Stimulated activated CD8-positive, alpha-beta memory T cell treated with anti-CD3 and anti-CD28 coated beads, Interleukin-4, amount 100 ng/mL, for 24 hours (primary cell): ENCODE measurements around the gene AUP1.

Experiments used
- DNase-seq: peaks from one replicate; pipeline ENCODE4 v3.0.0-alpha.2; 2020; ENCODE audit warnings: low read depth

The AUP1 gene

DNA sequence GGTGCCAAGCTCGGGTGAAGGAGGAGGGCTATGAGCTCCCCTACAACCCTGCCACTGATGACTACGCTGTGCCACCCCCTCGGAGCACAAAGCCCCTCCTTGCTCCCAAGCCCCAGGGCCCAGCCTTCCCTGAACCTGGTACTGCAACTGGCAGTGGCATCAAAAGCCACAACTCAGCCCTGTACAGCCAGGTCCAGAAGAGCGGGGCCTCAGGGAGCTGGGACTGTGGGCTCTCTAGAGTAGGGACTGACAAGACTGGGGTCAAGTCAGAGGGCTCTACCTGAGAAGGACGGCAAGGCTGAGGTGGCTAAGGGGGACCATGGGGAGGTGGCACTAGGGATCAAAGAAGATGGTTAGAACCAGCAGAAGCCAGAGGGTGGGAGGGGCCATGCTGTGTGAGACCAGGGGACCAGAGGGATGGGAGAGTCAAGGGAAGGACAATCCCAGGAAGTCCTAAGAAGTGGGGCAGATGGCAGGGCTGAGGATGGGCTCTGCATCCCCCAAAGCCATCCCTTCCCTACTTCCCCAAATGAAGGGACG is 27.4 kb upstream of the AUP1 start:
- DNase-seq = no peak

DNA sequence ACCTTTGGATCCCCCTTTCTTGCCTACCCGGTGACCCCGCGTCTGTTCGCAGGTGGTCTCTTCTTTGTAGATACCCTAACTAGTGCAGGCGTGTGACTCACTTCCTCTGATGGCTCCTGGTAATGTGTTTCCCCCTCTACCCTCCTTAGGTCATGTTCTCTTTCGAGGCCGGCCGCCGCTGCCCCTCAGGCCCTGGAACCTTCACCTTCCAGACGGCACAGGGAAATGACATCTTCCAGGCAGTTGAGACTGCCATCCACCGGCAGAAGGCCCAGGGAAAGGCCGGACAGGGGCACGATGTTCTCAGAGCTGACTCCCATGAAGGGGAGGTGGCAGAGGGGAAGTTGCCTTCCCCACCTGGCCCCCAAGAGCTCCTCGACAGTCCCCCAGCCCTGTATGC is 26.7 kb upstream of the AUP1 start:
- DNase-seq = no peak

- DNase-seq = no peak
Measured at GRCh38 chr2:74555610-74556103, 26.2 kb upstream of the AUP1 start.

DNA sequence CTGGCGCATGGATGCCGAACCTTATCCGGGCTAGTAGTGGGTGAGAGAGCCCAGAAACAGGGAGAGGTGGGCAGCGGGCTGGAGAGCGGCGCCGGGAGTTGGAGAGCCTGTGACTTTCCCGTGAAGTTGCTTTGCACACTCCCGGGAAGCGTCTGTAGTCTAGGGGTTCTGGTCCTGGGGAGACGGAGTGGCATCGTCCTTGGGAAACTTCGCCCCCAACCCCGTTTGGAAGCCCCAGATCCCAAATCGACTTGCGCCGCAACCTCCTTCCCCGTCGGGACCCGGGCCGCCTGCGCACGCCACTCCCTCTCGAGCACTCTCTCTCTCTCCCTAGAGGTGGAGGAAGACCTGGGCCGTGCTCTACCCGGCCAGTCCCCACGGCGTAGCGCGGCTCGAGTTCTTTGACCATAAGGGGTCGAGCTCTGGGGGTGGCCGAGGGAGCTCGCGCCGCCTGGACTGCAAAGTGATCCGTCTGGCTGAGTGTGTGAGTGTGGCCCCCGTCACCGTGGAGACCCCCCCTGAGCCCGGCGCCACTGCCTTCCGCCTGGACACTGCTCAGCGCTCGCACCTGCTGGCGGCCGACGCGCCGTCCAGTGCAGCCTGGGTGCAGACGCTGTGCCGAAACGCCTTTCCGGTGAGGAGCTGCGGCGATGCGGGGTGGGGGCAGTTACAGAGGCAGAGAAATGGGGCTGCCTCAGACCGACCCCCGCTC is 25.5 kb upstream of the AUP1 start:
- peak; percentile 22 for DNase-seq

- DNase-seq = peak; percentile 76
Measured at GRCh38 chr2:74553892-74554819, 24.6 kb upstream of the AUP1 start, which contains the start of the genes DOK1 and LOXL3. Gene DOK1 (plus strand): TSS chr2:74554720. CDS start chr2:74554755, 35 bp downstream. Gene LOXL3 (minus strand): TSS chr2:74553942. CDS start chr2:74552634, 1,308 bp downstream.

DNA sequence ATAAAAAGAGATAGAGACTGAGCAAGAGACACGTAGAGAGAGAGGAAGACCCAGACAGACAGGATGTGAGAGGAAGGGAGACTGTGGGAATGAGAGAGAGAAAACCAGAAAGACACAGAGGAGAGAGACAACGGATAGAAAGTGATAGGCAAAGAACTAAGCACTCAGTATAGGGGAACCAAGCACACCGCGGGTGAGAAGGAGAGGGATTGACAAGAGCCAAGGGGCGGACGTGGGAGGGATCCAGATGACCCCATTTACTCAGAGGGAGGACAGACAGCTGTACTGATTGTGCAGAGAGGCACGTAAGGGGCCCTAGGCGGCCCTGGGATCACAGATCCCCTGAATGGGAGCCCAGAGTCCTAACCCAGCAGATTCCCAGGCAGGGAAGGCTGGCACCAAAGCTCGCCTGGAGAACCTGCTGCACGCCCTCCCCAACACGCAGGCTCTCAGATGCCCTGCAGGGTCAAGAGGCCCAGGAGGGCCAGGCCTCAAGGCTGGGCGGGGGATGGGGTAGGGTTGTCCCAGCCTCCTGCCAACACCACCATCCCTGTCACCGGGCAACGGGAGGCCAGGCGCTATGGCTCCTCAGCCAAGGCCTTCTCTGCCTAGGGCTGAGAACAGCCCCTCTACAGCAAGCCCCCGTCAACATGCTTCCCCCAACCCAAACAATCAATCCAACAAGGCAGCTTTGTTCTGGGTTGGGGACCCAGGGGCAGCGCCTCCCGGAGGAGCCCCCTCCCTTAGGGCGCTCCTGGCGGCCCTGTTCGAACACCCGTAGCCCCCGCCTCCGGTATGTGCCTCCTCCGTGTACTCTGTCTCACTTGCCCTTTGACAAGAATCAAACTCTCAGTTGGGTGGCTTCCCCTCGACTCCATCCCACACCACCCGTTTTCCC is 23.7 kb upstream of the AUP1 start:
- DNase-seq = no peak

DNA sequence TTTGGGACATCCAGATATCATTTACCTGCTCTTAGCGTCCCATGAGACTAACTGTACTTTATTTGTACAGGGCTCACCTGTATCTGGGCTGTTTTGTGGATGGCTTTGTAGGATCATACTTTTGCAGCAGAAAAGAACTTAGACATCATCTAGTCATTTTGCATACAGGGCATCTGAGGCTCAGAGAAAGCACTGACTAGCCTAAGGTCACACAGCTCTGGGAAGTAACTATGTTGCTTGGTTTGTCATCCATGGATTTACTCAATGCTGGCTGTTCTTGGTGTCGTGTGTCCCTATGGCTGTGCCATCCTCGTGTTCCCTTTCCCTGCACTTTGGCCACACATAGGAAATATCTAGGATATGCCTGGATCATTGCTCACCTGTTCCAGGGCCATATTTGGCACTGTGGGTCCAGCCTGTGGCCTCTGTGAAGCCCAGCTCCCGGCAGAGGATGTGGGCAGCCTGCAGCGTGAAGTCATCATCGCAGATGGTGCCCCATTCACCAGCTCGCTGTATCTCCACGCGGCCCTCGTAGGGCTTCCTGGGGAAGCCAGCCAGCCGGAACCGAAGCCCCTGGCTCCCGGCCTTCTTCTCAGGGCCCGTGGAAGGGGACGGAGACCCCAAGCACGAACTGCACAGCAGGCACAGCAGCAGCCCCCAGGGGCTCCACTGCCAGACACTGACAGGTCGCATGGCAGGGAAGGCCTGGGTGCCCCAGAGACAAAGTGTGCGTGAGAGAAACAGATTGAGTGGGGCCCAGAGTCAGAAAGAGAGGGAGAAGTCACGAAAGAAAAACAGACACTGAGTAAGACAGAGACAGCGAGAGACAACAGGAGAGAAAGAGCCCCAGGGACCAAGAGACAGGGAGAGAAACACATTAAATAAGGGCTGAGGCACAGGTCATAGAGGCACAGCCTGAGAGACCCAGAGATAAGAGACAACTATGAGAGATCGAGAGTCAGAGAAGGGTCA is 22.7 kb upstream of the AUP1 start:
- DNase-seq = no peak

GRCh38 chr2:74551530-74551929 is 22.0 kb upstream of the AUP1 start:
- no peak for DNase-seq

GRCh38 chr2:74550231-74550630 is 20.7 kb upstream of the AUP1 start:
- no peak for DNase-seq

GRCh38 chr2:74548900-74549826 is 19.7 kb upstream of the AUP1 start:
- no peak for DNase-seq

GRCh38 chr2:74548285-74548899 is 18.9 kb upstream of the AUP1 start:
- no peak for DNase-seq

DNA sequence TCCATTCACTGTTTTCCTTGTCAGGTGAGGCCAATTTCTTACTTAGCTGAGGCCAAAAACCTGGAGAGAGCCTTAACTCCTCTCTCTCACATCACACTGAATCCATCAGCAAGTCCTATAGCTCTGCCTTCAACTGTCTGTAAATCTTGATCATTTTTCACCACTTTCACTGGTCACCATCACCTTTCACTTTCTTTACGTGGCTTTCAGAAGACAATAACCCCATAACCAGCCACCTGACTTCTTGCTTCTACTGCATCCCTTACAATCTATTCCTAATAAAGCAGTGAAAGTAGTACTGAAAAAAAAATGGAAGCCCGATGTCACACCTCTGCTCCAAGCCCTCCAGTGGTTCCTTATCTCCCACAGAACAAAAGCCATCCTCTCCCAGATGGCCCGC is 16.5 kb upstream of the AUP1 start:
- no peak for DNase-seq

DNA sequence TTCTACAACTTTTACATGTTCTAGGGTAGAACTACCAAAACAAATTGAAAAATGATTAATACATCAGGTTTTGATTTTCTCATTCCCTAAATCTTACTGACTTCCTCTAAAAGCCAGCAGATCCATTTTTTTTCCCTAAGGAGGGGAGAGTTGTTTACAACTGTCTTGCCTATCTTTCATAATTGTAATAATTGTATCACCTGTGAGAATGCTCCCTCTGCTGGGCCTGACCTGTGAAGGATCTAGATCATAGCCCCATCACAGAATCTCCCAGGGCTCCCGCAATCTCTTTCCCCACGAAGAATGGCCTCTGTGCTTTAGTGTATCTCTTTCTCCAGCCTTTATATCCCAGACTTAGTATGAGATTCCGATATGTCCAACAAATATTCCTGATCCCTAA is 15.1 kb upstream of the AUP1 start:
- DNase-seq = no peak

- no peak for DNase-seq
Measured at GRCh38 chr2:74542978-74543377, 13.5 kb upstream of the AUP1 start.

DNA sequence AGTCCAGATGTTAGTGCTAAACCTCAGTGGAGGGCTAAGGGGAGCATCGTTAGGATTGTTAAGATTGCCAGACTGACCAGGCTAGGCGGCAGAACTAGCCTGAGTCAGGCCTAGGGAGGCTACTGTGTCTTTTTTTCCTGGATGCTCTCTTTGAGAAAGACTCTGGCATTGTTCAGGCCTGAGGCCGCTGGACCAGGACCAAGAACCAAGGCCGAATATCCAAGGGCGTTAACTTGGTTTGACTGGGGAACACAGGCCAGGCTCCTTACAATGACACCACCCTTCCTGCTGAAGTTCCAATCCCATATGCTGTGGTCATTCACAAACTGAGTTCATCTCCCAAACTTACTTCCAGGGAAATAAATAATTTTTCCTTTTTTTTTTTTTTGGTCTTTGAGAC is 10.8 kb upstream of the AUP1 start:
- no peak for DNase-seq

DNA sequence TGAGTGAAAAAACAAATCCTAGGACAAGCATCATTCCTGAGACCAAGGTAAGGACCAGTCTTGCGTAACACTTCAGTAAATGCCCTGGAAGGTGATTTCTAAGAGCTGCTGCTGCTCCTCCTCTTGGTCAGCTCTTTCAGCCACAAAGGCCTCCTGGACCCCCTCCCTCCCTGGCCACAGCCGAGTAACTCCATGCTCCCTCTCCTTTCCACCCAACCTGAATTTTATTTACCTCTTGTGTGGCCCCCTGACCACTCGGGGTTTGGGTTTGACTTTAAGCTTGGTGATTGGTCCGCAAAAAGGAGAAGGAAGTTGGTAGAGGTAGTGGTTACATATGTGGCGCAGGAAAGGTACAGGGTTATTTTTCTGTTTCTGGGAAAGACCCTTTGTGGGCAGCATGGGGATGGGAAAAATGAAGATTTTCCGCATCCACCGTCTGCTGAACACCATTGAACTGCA is 9.4 kb upstream of the AUP1 start:
- DNase-seq = no peak

DNA sequence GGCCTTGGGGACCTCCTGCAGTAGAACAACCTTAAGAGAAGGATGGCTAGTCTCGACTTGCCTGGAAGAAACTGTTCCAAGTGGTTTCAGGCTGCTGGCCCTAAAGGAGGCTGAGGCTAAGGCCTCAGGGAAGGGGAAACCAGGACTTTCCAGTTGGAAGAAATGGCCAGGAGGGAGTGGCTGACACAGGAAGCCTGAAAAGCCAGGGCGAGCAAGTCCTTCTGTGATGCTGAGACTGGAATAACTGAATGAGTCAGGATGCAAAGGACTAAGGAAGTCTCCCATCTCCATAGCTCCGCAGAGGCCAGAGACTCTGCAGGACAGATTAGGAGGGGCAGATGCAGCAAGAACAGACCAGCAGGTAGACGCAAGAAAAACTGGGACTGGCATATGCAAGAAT is 7.6 kb upstream of the AUP1 start:
- DNase-seq = no peak

DNA sequence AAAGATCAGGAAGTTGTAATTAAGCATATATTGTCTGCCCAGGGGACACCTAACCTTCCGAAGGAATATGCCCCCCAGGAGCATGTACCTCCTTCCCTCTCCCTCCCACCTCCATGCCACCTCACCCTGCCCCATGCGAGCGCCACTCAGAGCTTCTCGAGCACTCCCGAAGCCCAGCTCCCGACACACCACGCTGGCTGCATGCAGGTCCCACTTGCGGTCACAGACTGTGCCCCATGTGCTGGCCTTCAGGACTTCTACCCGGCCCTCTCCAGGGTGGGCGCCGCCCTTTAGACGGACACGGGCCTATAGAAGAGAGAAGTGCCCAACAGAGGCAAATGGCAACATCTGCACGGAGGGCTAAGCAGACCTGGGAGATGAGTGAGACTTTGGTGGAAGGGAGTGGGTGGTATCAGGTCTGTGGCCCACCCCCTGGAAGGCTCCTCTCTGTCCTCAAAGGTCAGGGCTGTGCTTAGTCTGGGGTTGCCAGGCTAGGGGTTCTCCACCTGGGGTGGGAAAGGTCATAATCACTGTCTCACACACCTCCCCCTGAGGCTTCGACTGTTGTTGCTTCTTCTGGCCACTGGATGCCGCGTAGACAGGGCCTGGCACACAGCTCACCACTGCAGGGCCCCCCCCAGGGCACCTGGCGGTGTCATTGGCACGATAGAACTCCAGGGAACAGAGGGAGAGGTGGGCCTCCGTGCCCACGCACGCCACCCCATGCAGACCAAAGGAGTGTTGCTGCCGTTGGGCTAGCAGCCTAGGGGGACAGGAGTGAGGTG is 6.9 kb upstream of the AUP1 start:
- DNase-seq = no peak
